Liver (tissue), 3 donors: ENCODE data around the gene SMG7.

Experiments used
- ATF3 ChIP-seq: IDR thresholded peaks from 2 replicates; pipeline ENCODE4 v1.6.1; 2016; ENCODE audit warnings: antibody characterized with exemption
- EGR1 ChIP-seq, 2 donors: IDR thresholded peaks; 2 replicates each; pipeline ENCODE4 v1.6.1; 2016 to 2018; ENCODE audit warnings: antibody characterized with exemption in 2 of 2, low read depth in 2 of 2
- FOXA1 ChIP-seq: IDR thresholded peaks from 2 replicates; pipeline ENCODE4 v1.6.1; 2016; ENCODE audit warnings: antibody characterized with exemption
- GABPA ChIP-seq, 2 donors: IDR thresholded peaks in 1 of 2; conservative IDR thresholded peaks in 1 of 2; 2 replicates each; pipeline ENCODE4 v1.6.1; 2016; ENCODE audit warnings: antibody characterized with exemption in 2 of 2, mild to moderate bottlenecking in 1 of 2, moderate library complexity in 1 of 2
- HNF4A ChIP-seq, 2 donors: conservative IDR thresholded peaks; 2 replicates each; pipeline ENCODE4 v1.6.1; 2016; ENCODE audit warnings: antibody characterized with exemption in 2 of 2, mild to moderate bottlenecking in 2 of 2
- JUND ChIP-seq, 2 donors: IDR thresholded peaks; 2 replicates each; pipeline ENCODE4 v1.6.1; 2016; ENCODE audit warnings: antibody characterized with exemption in 2 of 2
- NR2F2 ChIP-seq: IDR thresholded peaks from 2 replicates; pipeline ENCODE4 v1.6.1; 2016; ENCODE audit warnings: antibody characterized with exemption
- TAF1 ChIP-seq: conservative IDR thresholded peaks from 2 replicates; pipeline ENCODE4 v1.6.1; 2016; ENCODE audit warnings: antibody characterized with exemption, mild to moderate bottlenecking
- TF ChIP-seq, protein P1 (sequence below): fragments of 150-350 bp; IDR thresholded peaks from 2 replicates; pipeline ENCODE4 v1.5.1; 2017; ENCODE audit warnings: improper control_type of control experiment, low read depth, low read length; ENCODE audit not compliant: missing input control
- TF ChIP-seq, protein P2 (sequence below): IDR thresholded peaks from 2 replicates; pipeline ENCODE4 v1.6.1; 2016; ENCODE audit warnings: antibody characterized with exemption, mild to moderate bottlenecking
- TF ChIP-seq, protein P3 (sequence below): IDR thresholded peaks from 2 replicates; pipeline ENCODE4 v1.6.1; 2016; ENCODE audit warnings: antibody characterized with exemption
- donor health status: healthy.
- donor health status: healthy.

GRCh38 chr1:183548116-183548515, 75.8 kb downstream of the SMG7 start:
- TF ChIP-seq, protein P1, sequence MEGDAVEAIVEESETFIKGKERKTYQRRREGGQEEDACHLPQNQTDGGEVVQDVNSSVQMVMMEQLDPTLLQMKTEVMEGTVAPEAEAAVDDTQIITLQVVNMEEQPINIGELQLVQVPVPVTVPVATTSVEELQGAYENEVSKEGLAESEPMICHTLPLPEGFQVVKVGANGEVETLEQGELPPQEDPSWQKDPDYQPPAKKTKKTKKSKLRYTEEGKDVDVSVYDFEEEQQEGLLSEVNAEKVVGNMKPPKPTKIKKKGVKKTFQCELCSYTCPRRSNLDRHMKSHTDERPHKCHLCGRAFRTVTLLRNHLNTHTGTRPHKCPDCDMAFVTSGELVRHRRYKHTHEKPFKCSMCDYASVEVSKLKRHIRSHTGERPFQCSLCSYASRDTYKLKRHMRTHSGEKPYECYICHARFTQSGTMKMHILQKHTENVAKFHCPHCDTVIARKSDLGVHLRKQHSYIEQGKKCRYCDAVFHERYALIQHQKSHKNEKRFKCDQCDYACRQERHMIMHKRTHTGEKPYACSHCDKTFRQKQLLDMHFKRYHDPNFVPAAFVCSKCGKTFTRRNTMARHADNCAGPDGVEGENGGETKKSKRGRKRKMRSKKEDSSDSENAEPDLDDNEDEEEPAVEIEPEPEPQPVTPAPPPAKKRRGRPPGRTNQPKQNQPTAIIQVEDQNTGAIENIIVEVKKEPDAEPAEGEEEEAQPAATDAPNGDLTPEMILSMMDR: no peak
- TF ChIP-seq, protein P2, sequence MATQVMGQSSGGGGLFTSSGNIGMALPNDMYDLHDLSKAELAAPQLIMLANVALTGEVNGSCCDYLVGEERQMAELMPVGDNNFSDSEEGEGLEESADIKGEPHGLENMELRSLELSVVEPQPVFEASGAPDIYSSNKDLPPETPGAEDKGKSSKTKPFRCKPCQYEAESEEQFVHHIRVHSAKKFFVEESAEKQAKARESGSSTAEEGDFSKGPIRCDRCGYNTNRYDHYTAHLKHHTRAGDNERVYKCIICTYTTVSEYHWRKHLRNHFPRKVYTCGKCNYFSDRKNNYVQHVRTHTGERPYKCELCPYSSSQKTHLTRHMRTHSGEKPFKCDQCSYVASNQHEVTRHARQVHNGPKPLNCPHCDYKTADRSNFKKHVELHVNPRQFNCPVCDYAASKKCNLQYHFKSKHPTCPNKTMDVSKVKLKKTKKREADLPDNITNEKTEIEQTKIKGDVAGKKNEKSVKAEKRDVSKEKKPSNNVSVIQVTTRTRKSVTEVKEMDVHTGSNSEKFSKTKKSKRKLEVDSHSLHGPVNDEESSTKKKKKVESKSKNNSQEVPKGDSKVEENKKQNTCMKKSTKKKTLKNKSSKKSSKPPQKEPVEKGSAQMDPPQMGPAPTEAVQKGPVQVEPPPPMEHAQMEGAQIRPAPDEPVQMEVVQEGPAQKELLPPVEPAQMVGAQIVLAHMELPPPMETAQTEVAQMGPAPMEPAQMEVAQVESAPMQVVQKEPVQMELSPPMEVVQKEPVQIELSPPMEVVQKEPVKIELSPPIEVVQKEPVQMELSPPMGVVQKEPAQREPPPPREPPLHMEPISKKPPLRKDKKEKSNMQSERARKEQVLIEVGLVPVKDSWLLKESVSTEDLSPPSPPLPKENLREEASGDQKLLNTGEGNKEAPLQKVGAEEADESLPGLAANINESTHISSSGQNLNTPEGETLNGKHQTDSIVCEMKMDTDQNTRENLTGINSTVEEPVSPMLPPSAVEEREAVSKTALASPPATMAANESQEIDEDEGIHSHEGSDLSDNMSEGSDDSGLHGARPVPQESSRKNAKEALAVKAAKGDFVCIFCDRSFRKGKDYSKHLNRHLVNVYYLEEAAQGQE: no peak
- TF ChIP-seq FOXA1 (no peak), JUND (IDR thresholded peaks at IDR 0.05) (no peak), TAF1 (no peak), ATF3 (no peak), GABPA (IDR thresholded peaks at IDR 0.05 in 1 of 2, conservative IDR thresholded peaks at IDR 0.05 in 1 of 2) (no peak), NR2F2 (no peak), EGR1 (IDR thresholded peaks at IDR 0.05; ENCODE audit: low read depth in 2 of 2) (no peak), HNF4A (conservative IDR thresholded peaks at IDR 0.05) (no peak)
- TF ChIP-seq, protein P3, sequence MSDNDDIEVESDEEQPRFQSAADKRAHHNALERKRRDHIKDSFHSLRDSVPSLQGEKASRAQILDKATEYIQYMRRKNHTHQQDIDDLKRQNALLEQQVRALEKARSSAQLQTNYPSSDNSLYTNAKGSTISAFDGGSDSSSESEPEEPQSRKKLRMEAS: no peak
